GM19395 (cell line): Measurements from ENCODE around the gene PSG6.
"Not testable (repeated sequence)": the region's sequence is repeated elsewhere in the genome, so short reads cannot be mapped to it uniquely, and the experiment has no call there.

Experiments used
- ATAC-seq: cut with Tn5 transposase; IDR thresholded peaks from one replicate; pipeline ENCODE4 v1.9.1; 2021; ENCODE audit warnings: mild to moderate bottlenecking, moderate library complexity; ENCODE audit not compliant: unreplicated experiment

The PSG6 gene

DNA sequence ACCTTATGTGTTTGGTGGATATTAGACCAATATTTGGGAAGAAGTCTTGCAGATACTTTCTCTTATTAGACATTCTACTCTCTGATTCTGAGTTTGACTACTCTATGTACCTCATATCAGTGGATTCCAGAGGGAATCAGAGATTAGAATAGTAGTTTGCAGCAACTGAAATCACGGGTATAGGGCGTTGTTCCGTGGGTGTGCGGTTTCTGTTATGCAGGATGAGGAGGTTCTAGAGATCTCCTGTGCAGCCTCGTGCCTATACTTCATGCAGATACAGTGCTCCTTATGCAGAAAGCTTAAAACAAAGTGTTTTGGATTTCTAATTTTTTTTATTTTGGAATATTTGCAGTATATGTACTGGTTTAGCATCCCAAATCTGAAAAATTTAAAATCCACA, 6.0 kb downstream of the PSG6 start:
- ATAC-seq = not testable (repeated sequence)

- ATAC-seq = not testable (repeated sequence)
These were observed 11.5 kb downstream of the PSG6 start for GRCh38 chr19:42906162-42906561.

DNA sequence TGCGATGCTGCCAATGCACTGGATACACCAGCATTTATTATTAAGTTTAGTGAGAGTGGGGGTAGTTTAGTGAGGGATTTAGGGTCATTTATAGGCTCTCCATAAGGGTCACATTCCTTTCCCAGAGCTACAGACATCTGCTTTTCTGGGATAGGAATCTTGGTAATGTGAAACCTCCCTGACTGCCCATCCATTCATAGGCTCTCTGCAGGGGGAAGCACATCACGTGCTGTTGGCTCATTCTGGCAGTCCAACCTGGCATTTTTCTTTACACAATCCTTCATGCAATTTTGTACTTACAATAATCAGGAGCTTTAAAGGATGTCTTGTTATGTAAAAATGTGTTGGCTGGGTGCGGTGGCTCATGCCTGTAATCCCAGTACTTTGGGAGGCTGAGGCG, 17.1 kb downstream of the PSG6 start:
- ATAC-seq = not testable (repeated sequence)

DNA sequence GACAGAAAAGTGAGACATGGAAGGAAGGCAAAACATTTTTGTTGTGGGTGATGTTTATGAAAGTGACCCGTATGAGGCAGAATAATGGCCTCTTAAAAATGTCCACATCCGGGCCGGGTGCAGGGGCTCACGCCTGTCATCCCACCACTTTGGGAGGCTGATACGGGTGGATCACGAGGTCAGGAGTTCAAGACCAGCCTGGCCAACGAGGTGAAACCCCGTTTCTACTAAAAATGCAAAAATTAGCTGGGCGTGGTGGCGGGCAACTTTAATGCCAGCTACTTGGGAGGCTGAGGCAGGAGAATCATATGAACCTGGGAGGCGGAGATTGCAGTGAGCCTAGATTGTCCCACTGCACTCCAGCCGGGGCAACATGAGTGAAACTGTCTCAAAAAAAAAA, 18.0 kb downstream of the PSG6 start:
- not testable (repeated sequence) for ATAC-seq

DNA sequence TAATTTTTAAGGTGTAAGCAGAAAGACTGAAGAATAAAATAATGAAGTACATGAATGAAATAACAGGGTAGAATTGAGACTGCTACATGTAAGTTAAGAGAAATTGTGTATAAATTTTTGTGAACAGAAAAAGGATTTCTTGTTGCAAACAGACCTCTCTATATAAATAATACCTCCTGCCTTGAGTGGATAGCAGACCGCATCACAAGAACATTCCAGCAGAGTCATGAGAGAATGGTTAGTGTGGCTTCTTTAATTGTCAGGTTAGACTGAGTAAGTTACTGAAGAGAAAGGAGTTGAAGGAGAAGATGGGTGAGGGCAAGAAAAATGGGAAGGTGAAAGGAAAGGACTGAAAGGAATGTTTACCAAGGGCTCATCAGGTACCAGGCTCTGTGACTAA, 18.6 kb downstream of the PSG6 start:
- ATAC-seq = not testable (repeated sequence)

DNA sequence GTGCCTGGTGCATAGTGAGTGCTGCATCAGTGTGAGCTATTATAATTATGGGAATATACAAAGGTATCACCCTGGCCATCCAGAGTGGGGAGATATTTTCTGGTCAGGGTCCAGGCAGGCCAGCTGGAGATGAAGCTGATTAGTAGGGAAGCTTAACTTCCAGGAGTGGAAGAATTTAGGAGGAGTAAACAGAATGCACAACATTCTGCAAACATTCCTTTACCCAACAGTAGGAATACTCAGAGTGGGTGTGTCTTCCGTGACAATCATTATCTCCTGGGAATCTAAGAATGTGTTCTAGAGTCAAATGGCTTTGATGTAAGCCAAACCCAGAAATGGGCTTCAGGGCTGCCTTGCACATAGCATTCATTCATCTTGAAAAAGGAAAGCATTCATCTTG, 19.0 kb downstream of the PSG6 start:
- ATAC-seq = not testable (repeated sequence)

- ATAC-seq = not testable (repeated sequence)
These were observed 20.0 kb downstream of the PSG6 start for GRCh38 chr19:42897729-42898128.

- ATAC-seq = not testable (repeated sequence)
These were observed 27.2 kb downstream of the PSG6 start for GRCh38 chr19:42890446-42890845.

GRCh38 chr19:42887876-42888445, 29.7 kb downstream of the PSG6 start:
- ATAC-seq = not testable (repeated sequence)

DNA sequence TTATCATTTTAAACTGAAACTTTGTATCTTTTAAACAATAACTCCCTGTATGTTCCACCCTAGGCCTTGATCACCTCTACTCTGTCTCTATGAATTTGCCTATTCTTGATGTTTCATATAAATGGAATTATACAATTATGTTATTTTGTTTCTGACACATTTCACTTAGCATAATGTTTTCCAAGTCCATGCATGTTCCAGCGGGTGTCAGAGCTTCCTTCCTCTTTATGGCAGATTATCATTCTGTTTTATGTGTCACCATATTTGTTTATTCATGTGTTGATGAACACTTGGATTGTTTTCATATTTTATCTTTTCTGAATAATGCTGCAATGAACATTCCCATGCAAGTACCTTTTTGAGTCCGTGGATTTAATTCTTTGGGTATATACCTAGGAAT, 35.0 kb downstream of the PSG6 start:
- ATAC-seq = not testable (repeated sequence)

- ATAC-seq = not testable (repeated sequence)
These were observed 35.7 kb downstream of the PSG6 start for GRCh38 chr19:42882010-42882409.

DNA sequence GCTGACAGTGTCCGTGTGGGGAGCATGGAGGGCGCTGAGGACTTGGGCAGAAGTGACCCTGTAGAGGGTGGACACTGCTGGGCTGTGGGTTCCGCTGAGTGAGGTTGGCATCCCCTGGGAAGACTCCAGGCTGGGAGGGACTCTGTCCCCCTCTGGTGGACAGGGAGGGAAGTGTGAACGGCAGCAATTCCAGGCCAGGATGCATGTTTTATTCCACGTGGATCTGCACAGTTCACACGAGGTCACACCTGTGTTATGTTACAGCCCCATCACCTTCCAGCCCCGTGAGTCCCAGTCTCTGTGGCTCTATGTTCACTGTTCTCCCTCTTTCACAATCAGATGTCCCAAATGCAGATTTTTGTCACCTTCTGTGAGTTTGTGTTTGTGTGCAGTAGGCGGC, 36.4 kb downstream of the PSG6 start:
- not testable (repeated sequence) for ATAC-seq

DNA sequence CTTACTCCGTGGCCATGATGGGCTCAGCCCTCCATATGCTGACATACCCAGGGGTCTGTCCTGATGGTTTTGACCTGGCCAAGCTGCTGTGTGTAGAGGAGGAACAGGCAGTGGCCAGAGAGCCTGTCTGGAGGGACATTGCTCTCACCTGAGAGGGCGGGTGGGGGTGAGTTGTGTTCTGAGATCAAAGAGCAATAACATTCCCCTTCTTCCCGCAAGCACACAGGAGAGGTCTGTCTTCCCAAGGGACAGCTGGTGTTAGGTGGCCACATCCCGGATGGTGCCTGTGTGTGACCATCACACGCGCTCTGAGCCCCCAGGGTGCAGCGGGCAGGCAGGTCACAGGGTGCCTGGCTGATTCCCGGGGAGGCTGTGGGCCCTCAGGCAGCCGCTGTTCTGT, 37.1 kb downstream of the PSG6 start:
- ATAC-seq = not testable (repeated sequence)

DNA sequence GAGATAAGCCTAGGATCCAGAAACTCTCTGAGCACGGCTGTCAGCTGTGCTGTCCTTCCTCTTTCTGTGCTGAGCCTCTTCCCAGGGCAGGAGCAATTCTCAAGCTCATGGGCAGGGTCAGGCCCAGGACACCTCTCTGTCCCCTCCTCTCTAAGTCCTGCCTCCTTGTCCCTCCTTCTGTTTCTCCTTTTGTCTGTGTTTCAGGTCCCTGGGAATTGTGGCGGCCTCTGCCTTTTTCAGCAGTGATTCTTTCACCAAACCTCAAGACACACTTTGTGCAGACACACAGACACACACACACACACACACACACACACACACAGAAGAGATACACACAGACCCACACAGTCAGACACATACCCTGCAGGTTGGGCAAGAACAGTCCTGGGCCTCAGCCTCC, 38.1 kb downstream of the PSG6 start, which contains the start of gene PSG1:
PSG1 (minus strand) TSS at position 101 of the 400 bp plus-strand sequence. CDS start 132 bp downstream, outside the sequence.
- ATAC-seq = no peak

DNA sequence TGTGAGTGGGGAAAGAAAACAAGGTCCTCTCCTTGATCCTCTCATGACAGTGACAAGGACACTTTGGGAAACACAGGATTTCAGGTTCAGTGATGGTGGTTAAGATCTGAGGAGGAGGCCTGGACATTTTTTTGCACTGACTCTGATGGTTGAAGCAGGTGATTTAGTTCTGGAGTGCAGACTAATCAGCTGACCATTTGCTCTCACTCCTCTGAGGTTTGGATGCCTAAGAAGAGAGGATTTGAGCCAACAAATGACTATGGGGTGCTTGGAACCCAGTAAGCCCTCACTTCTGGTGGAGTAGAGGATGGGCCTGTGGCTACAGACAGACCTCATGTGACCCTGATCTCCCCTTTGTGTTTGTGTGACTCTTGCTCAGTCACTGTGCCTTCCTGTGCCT, 41.1 kb downstream of the PSG6 start:
- ATAC-seq = not testable (repeated sequence)

GRCh38 chr19:42875881-42876280, 41.8 kb downstream of the PSG6 start:
- ATAC-seq = not testable (repeated sequence)

- ATAC-seq = not testable (repeated sequence)
These were observed 42.5 kb downstream of the PSG6 start for GRCh38 chr19:42874901-42875813.

DNA sequence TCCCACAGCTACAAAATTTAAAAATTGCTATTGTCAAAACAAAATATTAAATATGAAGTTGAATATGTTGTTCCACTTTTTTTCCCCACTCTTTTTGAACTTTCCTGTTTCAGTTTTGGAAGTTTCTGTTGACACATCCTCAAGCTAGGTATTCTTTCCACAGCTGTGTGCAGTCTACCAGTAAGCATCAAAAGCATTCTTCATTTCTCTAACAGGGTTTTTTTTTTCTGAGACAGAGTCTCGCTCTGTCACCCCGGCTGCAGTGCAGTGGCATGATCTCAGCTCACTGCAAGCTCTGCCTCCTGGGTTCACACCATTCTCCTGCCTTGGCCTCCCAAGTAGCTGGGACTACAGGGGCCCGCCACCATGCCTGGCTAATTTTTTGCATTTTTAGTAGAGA, 43.6 kb downstream of the PSG6 start:
- ATAC-seq = not testable (repeated sequence)

DNA sequence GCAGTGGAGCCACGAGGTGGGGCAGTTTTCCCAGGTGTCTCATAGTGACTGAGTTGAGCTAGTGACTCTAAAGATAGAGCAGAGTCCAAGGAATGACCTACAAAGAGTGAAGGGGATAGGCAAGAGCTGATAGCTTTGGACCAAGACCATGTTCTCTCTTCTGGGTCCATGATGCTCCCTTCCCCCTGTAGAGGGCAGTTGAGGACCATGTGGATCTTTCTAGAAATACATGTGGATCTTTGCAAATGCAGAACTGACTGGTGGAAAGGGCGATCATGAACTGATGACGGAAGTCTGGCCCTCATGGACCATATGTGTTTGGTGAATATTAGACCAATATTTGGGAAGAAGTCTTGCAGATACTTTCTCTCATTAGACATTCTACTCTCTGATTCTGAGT, 45.1 kb downstream of the PSG6 start:
- no peak for ATAC-seq

DNA sequence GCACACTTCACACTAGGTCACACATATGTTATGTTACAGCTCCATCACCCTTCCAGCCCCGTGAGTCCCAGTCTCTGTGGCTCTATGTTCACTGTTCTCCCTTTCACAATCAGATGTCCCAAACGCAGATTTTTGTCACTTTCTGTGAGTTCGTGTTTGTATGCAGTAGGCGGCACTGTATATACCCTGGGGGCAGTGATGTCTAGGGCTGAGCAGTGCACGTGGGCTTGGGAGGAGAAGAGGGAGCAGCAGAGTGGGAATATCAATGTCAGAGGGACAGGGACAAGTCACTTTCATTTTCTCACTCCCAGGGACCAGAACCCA, 60.2 kb downstream of the PSG6 start:
- no peak for ATAC-seq

DNA sequence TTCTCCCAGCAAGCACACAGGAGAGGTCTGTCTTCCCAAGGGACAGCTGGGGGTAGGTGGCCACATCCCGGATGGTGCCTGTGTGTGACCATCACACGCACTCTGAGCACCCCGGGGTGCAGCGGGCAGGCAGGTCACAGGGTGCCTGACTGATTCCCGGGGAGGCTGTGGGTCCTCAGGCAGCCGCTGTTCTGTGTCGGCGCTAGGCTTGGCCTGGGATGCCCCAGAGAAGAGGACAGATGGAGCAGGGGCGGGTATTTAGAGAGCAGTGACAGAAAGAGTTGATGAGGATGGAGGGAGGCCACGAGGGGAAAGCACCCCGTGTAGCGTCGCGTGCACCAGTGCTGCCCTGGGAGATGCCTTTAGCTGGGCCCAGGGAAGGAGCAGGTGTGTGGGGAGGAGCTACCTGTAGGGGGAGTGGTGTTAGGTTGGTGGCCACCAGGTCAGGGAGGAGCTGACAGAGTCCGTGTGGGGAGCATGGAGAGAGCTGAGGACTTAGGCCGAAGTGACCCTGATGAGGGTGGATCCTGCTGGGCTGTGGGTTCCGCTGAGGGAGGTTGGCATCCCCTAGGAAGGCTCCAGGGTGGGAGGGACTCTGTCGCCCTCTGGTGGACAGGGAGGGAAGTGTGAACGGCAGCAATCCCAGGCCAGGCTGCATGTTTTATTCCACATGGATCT, 60.7 kb downstream of the PSG6 start:
- not testable (repeated sequence) for ATAC-seq

- ATAC-seq = not testable (repeated sequence)
These were observed 62.9 kb downstream of the PSG6 start for GRCh38 chr19:42854745-42855144.
